Hematopoietic multipotent progenitor cell (in vitro differentiated cells): ENCODE measurements around the gene MOBP. TPM values are rescaled to one million over a fixed set of nuclear protein-coding genes. Genes with fewer than 3 reads are reported as not detected.

ENCODE experiments used
- DNase-seq, 3 donors: peaks; one replicate each; pipeline ENCODE4 v3.0.0-alpha.2; 2011 to 2015; ENCODE audit warnings: low read depth in 2 of 3, low spot score in 2 of 3
- total RNA-seq: library from RNA; depleted of rRNA; stranded (reverse); fragments of >200 nt; gene quantifications from one replicate; pipeline ENCODE4 v1.2.3, GENCODE V29; 2012

MOBP gene
- total RNA-seq, 1 donor = under 0.01 TPM

GRCh38 chr3:39531665-39532064, 64.2 kb downstream of the MOBP start:
- DNase-seq = no peak

GRCh38 chr3:39532777-39533176, 65.3 kb downstream of the MOBP start:
- no peak for DNase-seq

GRCh38 chr3:39533226-39533625, 65.7 kb downstream of the MOBP start:
- no peak for DNase-seq

- DNase-seq = no peak
Observed at GRCh38 chr3:39540162-39540921, 72.9 kb downstream of the MOBP start.

GRCh38 chr3:39541442-39541841, 74.0 kb downstream of the MOBP start:
- DNase-seq = no peak

- peak in 1 of 3 donors; percentile 20 for DNase-seq
Observed at GRCh38 chr3:39541917-39542329, 74.4 kb downstream of the MOBP start.

GRCh38 chr3:39542588-39542988, 75.1 kb downstream of the MOBP start:
- DNase-seq = no peak

- DNase-seq = no peak
Observed at GRCh38 chr3:39548282-39548681, 80.8 kb downstream of the MOBP start.

GRCh38 chr3:39550354-39551051, 83.0 kb downstream of the MOBP start:
- no peak for DNase-seq

Other genes with a start within 250 kb of the MOBP start
- 0.54 TPM for gene CX3CR1, start 187.6 kb upstream of the MOBP start, total RNA-seq
- not detected for gene CCR8, start 138.0 kb upstream of the MOBP start, total RNA-seq
- 29.6 TPM for gene SLC25A38, start 84.3 kb upstream of the MOBP start, total RNA-seq
- gene RPSA, start 61.0 kb upstream of the MOBP start, total RNA-seq = 2,792 TPM